GM19099 (cell line): ENCODE data around the gene EPHX1.

Source experiments
- POLR2A ChIP-seq: IDR thresholded peaks from 3 replicates; pipeline ENCODE4 v1.6.1; 2011; ENCODE audit warnings: low read depth; ENCODE audit not compliant: insufficient read length; ENCODE audit errors: extremely low read depth

Gene EPHX1

GRCh38 chr1:225861834-225862580 is 52.1 kb downstream of the EPHX1 start:
- no peak for TF ChIP-seq POLR2A

GRCh38 chr1:225862581-225862950 is 52.6 kb downstream of the EPHX1 start:
- TF ChIP-seq POLR2A, result no peak

- TF ChIP-seq POLR2A, result no peak
Observed at GRCh38 chr1:225863167-225863566, 53.2 kb downstream of the EPHX1 start.

- TF ChIP-seq POLR2A, result no peak
Observed at GRCh38 chr1:225865514-225865913, 55.6 kb downstream of the EPHX1 start.

- TF ChIP-seq POLR2A, result no peak
Observed at GRCh38 chr1:225866061-225866837, 56.3 kb downstream of the EPHX1 start.

GRCh38 chr1:225866981-225867380 is 57.1 kb downstream of the EPHX1 start:
- TF ChIP-seq POLR2A, result no peak

GRCh38 chr1:225868631-225869330 is 58.9 kb downstream of the EPHX1 start:
- no peak for TF ChIP-seq POLR2A

- no peak for TF ChIP-seq POLR2A
Observed at GRCh38 chr1:225870911-225871310, 61.0 kb downstream of the EPHX1 start.

GRCh38 chr1:225871359-225872074 is 61.6 kb downstream of the EPHX1 start:
- no peak for TF ChIP-seq POLR2A

GRCh38 chr1:225872075-225872430 is 62.1 kb downstream of the EPHX1 start:
- no peak for TF ChIP-seq POLR2A

- TF ChIP-seq POLR2A, result no peak
Observed at GRCh38 chr1:225873281-225873850, 63.4 kb downstream of the EPHX1 start.

GRCh38 chr1:225874431-225874830 is 64.5 kb downstream of the EPHX1 start:
- no peak for TF ChIP-seq POLR2A

GRCh38 chr1:225875044-225875815 is 65.3 kb downstream of the EPHX1 start:
- no peak for TF ChIP-seq POLR2A

GRCh38 chr1:225876900-225877510 is 67.1 kb downstream of the EPHX1 start:
- TF ChIP-seq POLR2A, result no peak
